ENCODE data around the gene TACC3. TPM values are rescaled to one million over a fixed set of nuclear protein-coding genes. Genes with fewer than 3 reads are reported as not detected.

The TACC3 gene
- total RNA-seq, 1 experiment from 2014 or later: 207 TPM

DNA sequence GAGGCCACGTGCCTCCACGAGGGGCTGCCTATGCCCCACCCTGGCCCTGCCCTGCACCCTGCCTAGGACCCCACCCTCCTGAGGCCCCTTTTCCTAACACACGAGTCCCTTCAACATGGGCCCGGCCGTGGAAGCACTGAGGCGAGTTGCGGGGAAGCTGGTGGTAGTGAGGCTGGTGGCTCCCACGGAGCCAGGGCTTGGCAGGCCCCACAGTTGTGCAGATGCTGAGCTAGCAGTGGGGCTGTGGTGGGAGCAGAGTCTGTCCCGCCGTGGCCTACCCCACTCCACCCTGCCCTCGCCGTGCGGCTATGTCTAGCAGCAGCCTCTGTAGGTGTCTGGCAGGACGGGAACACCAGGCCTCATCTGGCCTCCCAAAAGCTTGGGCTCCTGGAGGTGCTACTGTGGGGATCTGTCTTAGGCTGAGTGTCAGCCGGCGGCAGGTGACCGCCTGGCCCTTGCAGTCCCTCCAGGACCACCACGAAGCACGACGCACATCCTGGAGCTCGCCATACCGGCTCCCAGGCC, 18.8 kb downstream of the TACC3 start (continued):
- TF ChIP-seq, protein P1, sequence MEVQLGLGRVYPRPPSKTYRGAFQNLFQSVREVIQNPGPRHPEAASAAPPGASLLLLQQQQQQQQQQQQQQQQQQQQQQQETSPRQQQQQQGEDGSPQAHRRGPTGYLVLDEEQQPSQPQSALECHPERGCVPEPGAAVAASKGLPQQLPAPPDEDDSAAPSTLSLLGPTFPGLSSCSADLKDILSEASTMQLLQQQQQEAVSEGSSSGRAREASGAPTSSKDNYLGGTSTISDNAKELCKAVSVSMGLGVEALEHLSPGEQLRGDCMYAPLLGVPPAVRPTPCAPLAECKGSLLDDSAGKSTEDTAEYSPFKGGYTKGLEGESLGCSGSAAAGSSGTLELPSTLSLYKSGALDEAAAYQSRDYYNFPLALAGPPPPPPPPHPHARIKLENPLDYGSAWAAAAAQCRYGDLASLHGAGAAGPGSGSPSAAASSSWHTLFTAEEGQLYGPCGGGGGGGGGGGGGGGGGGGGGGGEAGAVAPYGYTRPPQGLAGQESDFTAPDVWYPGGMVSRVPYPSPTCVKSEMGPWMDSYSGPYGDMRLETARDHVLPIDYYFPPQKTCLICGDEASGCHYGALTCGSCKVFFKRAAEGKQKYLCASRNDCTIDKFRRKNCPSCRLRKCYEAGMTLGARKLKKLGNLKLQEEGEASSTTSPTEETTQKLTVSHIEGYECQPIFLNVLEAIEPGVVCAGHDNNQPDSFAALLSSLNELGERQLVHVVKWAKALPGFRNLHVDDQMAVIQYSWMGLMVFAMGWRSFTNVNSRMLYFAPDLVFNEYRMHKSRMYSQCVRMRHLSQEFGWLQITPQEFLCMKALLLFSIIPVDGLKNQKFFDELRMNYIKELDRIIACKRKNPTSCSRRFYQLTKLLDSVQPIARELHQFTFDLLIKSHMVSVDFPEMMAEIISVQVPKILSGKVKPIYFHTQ (CRISPR knock-in tag; IDR thresholded peaks at IDR 0.05): no peak
- no peak for TF ChIP-seq SP1 (CRISPR knock-in tag; conservative IDR thresholded peaks at IDR 0.05)
- TF ChIP-seq ZNF317 (CRISPR knock-in tag; IDR thresholded peaks at IDR 0.05; ENCODE audit: borderline replicate concordance, low read depth): no peak
- TF ChIP-seq, protein P2, sequence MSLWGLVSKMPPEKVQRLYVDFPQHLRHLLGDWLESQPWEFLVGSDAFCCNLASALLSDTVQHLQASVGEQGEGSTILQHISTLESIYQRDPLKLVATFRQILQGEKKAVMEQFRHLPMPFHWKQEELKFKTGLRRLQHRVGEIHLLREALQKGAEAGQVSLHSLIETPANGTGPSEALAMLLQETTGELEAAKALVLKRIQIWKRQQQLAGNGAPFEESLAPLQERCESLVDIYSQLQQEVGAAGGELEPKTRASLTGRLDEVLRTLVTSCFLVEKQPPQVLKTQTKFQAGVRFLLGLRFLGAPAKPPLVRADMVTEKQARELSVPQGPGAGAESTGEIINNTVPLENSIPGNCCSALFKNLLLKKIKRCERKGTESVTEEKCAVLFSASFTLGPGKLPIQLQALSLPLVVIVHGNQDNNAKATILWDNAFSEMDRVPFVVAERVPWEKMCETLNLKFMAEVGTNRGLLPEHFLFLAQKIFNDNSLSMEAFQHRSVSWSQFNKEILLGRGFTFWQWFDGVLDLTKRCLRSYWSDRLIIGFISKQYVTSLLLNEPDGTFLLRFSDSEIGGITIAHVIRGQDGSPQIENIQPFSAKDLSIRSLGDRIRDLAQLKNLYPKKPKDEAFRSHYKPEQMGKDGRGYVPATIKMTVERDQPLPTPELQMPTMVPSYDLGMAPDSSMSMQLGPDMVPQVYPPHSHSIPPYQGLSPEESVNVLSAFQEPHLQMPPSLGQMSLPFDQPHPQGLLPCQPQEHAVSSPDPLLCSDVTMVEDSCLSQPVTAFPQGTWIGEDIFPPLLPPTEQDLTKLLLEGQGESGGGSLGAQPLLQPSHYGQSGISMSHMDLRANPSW (CRISPR knock-in tag; conservative IDR thresholded peaks at IDR 0.05; ENCODE audit: low read depth): no peak
- TF ChIP-seq, protein P3, sequence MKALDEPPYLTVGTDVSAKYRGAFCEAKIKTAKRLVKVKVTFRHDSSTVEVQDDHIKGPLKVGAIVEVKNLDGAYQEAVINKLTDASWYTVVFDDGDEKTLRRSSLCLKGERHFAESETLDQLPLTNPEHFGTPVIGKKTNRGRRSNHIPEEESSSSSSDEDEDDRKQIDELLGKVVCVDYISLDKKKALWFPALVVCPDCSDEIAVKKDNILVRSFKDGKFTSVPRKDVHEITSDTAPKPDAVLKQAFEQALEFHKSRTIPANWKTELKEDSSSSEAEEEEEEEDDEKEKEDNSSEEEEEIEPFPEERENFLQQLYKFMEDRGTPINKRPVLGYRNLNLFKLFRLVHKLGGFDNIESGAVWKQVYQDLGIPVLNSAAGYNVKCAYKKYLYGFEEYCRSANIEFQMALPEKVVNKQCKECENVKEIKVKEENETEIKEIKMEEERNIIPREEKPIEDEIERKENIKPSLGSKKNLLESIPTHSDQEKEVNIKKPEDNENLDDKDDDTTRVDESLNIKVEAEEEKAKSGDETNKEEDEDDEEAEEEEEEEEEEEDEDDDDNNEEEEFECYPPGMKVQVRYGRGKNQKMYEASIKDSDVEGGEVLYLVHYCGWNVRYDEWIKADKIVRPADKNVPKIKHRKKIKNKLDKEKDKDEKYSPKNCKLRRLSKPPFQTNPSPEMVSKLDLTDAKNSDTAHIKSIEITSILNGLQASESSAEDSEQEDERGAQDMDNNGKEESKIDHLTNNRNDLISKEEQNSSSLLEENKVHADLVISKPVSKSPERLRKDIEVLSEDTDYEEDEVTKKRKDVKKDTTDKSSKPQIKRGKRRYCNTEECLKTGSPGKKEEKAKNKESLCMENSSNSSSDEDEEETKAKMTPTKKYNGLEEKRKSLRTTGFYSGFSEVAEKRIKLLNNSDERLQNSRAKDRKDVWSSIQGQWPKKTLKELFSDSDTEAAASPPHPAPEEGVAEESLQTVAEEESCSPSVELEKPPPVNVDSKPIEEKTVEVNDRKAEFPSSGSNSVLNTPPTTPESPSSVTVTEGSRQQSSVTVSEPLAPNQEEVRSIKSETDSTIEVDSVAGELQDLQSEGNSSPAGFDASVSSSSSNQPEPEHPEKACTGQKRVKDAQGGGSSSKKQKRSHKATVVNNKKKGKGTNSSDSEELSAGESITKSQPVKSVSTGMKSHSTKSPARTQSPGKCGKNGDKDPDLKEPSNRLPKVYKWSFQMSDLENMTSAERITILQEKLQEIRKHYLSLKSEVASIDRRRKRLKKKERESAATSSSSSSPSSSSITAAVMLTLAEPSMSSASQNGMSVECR (CRISPR knock-in tag; IDR thresholded peaks at IDR 0.05; ENCODE audit: borderline replicate concordance): no peak

DNA sequence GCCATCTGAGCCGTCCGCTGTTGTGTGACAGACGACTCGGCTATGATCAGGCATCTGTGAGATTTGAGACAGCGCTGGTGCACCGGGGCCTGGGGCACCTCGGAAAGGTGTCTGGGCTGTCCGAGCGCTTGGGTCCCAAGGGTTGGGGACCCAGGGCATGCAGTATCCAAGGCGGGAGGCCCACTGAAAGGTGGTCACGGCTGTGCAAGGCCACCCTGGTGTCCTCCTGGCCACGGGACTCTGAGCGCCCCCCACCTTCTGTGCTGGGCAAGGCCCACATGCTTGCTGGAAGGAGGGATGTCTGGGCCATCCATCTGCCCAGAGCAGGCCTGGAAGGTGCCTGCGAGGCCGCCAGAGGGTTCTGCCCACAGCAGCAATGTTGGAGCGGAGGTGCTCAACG, 19.9 kb downstream of the TACC3 start:
- ATAC-seq (no peak), DNase-seq (ENCODE audit: low spot score) (no peak)
- ChIA-PET CTCF (interaction anchor here (1.5 kb wide), 2 partner anchors 8 to 12 kb away, joined by 5 to 6 read pairs; no protein-coding TSS in a partner anchor), POLR2A (no interaction called here)
- H3K4me1 Mint-ChIP-seq: no peaks in the 10 kb centered on the region
- H3K4me3 Mint-ChIP-seq: no peak overlapping the region
- H3K9me3 Mint-ChIP-seq: peaks cover 10% of the 10 kb centered on the region
- peaks cover 72% of the 10 kb centered on the region for H3K36me3 Mint-ChIP-seq
- H3K27me3 Mint-ChIP-seq (ENCODE audit: low read depth): no peaks in the 10 kb centered on the region
- TF ChIP-seq TEAD4 (CRISPR knock-in tag; IDR thresholded peaks at IDR 0.05) (no peak), ZNF416 (CRISPR knock-in tag; IDR thresholded peaks at IDR 0.05) (no peak), TCF7 (CRISPR knock-in tag; IDR thresholded peaks at IDR 0.05; ENCODE audit: low read depth) (no peak), JUN (CRISPR knock-in tag; IDR thresholded peaks at IDR 0.05) (no peak), SP1 (CRISPR knock-in tag; conservative IDR thresholded peaks at IDR 0.05) (no peak)
- TF ChIP-seq, protein P1 (CRISPR knock-in tag; IDR thresholded peaks at IDR 0.05): no peak
- TF ChIP-seq, protein P4, sequence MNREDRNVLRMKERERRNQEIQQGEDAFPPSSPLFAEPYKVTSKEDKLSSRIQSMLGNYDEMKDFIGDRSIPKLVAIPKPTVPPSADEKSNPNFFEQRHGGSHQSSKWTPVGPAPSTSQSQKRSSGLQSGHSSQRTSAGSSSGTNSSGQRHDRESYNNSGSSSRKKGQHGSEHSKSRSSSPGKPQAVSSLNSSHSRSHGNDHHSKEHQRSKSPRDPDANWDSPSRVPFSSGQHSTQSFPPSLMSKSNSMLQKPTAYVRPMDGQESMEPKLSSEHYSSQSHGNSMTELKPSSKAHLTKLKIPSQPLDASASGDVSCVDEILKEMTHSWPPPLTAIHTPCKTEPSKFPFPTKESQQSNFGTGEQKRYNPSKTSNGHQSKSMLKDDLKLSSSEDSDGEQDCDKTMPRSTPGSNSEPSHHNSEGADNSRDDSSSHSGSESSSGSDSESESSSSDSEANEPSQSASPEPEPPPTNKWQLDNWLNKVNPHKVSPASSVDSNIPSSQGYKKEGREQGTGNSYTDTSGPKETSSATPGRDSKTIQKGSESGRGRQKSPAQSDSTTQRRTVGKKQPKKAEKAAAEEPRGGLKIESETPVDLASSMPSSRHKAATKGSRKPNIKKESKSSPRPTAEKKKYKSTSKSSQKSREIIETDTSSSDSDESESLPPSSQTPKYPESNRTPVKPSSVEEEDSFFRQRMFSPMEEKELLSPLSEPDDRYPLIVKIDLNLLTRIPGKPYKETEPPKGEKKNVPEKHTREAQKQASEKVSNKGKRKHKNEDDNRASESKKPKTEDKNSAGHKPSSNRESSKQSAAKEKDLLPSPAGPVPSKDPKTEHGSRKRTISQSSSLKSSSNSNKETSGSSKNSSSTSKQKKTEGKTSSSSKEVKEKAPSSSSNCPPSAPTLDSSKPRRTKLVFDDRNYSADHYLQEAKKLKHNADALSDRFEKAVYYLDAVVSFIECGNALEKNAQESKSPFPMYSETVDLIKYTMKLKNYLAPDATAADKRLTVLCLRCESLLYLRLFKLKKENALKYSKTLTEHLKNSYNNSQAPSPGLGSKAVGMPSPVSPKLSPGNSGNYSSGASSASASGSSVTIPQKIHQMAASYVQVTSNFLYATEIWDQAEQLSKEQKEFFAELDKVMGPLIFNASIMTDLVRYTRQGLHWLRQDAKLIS (CRISPR knock-in tag; IDR thresholded peaks at IDR 0.05; ENCODE audit: borderline replicate concordance): no peak
- no peak overlapping the region for H3K27ac Mint-ChIP-seq

Measured in WTC11 (cell line).